Motor neuron (in vitro differentiated cells): ENCODE data around the gene RIMKLB. TPM values are rescaled to one million over a fixed set of nuclear protein-coding genes. Genes with fewer than 3 reads are reported as not detected.
A peak's percentile ranks its signal among the peaks of the same experiment; 100 is the strongest.

ENCODE experiments used
- ATAC-seq, 8 experiments: fragments of 200-7000 bp; cut with Tn5 transposase; replicated peaks in 6 of 8; 2 replicates each; pipeline ENCODE4 v1.8.0; 2021; ENCODE audit warnings: mild to moderate bottlenecking in 8 of 8, moderate library complexity in 8 of 8
- H3K27ac ChIP-seq, 2 donors: fragments of 250-450 bp; sonication (Bioruptor Pico); 2 replicates each; pipeline ENCODE4 v1.9.0; 2021; ENCODE audit warnings: antibody characterized with exemption in 2 of 2, mild to moderate bottlenecking in 2 of 2, moderate library complexity in 1 of 2
- H3K4me1 ChIP-seq, 2 donors: fragments of 250-450 bp; sonication (Bioruptor Pico); replicated peaks in 1 of 2; 2 replicates each; pipeline ENCODE4 v1.6.1; 2021; ENCODE audit warnings: antibody characterized with exemption in 2 of 2, mild to moderate bottlenecking in 2 of 2, moderate library complexity in 1 of 2
- H3K4me3 ChIP-seq, 5 donors: fragments of 250-450 bp; sonication (Bioruptor Pico); 2 replicates each; pipeline ENCODE4 v1.9.0; 2021; ENCODE audit warnings: antibody characterized with exemption in 5 of 5, mild to moderate bottlenecking in 5 of 5, moderate library complexity in 4 of 5
- WGBS, 10 experiments: fragments of 450-650 bp; shearing (Covaris generic); methylation state at CpG; one replicate each; pipeline ENCODE4 v1.0.0; 2022; 5-methylcytosine and 5-hydroxymethylcytosine counted together
- in situ Hi-C, 9 experiments: fragments of 400-800 bp; cut with MboI; loops; one replicate each; pipeline ENCODE4 v1.15.0; 2021; ENCODE audit warnings: low sequenced_read_pairs in 9 of 9, low pct_unique_long_range_greater_than_20kb in 2 of 9; ENCODE audit not compliant: unreplicated experiment in 9 of 9
- total RNA-seq, 8 experiments: library from RNA; unstranded; fragments of 300-600 nt; gene quantifications; 2 replicates each; pipeline versions ENCODE4 v1.2.3 to v1.2.4, GENCODE V29; 2022

The RIMKLB gene
- total RNA-seq = 100 to 1,000 TPM in 3 of 8 experiments, 10 to 100 TPM in 5; 19.3 to 109 (median 71.1) TPM

- WGBS, 10 experiments = no CpG with 5 or more reads among the region's 88 CpGs
- Histone ChIP-seq H3K4me1 (peaks cover 17 to 29% of the 10 kb centered on the region in 2 donors), H3K4me3 (peak within 1 kb of the TSS; percentile 52 to 98 (median 87)), H3K27ac (peak within 1 kb of the TSS; percentile 86 to 88)
- in situ Hi-C loops = loop anchor here in 6 of 9 experiments (25.0 kb wide), 2 partner anchors 190 to 340 kb away; no protein-coding TSS in a partner anchor
- ATAC-seq = peak; percentile 76 to 86 (median 84)
Observed at GRCh38 chr12:8697476-8698131, at the start of gene RIMKLB. RIMKLB (plus strand) TSS chr12:8697991; CDS start chr12:8713867, 15,876 bp downstream.

DNA sequence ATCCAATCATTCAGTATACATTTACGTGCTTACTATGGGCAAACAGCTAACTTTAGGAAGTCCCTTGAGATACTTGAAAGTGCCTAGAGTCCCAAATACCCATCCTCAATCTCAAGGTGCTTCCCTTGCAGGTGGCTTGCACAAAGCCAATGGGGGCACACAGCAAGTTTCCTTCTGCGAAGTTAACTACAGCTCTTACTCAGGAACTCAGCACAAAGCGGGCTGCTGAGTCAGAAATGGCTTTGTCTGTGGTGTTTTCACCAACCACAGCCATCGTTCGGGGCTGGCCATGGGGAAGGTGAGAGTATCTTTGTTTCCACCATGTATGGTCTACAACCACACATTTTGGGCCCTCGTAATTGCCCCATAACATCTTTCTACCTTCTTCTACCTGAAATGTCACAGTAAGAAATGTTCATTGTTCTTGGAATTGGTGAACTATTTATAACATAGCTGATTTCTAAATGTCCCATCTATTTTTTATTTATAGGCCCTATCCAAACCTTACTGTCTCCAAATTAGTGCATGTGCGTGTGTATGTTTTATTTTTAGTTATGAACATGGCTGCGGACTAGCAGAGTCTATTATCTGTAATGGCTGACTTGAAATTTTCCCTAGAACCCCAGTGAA is 49.1 kb upstream of the RIMKLB start:
- no peak for ATAC-seq
- Histone ChIP-seq H3K27ac (no peak overlapping the region), H3K4me3 (no peak overlapping the region), H3K4me1 (no peaks in the 10 kb centered on the region)
- 45 to 100% (median 81%) methylated on average over 1 to 7 of the region's 8 CpGs for WGBS, 10 experiments
- in situ Hi-C loops = no loop called here

DNA sequence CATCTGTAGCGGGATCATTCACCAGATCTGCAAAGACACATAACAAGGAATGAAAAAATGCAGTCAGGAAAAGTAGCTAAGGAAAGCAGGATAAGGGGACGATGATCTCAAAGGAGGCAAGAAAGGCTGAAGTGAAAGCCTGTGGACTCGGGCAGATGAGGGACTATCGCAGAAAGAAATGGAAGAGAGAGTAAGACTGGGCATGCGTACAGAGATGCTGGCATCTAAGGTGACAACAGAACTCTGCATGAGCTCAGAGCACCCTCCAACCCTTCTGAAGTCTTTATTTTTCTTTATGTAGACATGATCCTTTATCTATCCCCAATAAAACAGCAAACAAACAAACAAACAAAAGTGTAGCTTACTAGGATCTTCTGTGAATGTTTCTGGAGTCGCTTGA is 42.4 kb upstream of the RIMKLB start:
- Histone ChIP-seq H3K4me1 (no peaks in the 10 kb centered on the region), H3K27ac (no peak overlapping the region), H3K4me3 (no peak overlapping the region)
- WGBS, 10 experiments = 51 to 100% (median 88%) methylated on average over 1 to 6 of the region's 6 CpGs
- in situ Hi-C loops = loop anchor here in 3 of 9 experiments (10.0 to 25.0 kb wide), 3 partner anchors 232 to 389 kb away; no protein-coding TSS in a partner anchor
- ATAC-seq = no peak

DNA sequence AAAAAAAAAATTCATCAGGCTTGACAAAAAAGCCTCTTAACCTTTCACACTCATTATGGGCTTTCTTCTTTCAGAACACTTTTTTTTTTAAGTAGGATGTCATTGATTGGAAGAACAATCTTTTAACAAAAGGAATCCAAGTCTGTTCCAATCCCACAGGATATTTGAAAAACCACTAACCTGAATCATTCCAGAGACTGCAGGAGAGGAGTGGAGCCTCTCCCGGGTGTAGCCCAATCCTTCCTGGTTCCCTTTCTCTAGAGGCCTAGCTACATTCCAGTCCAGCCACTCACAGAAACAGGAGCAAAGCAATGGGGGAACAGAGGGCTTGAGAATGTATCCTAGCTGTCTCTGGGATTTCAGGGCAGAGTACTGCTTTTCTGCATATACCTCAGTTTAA is 39.4 kb upstream of the RIMKLB start:
- Histone ChIP-seq H3K4me3 (no peak overlapping the region), H3K27ac (no peak overlapping the region), H3K4me1 (no peaks in the 10 kb centered on the region)
- 0 to 60% (median 29%) methylated on average over 1 of the region's 1 CpG; no CpG with 5 or more reads in 3 of the 10 experiments for WGBS, 10 experiments
- in situ Hi-C loops = loop anchor here in 3 of 9 experiments (10.0 to 25.0 kb wide), 3 partner anchors 229 to 386 kb away; no protein-coding TSS in a partner anchor
- ATAC-seq = peak in 1 of 8 experiments; percentile 21

- in situ Hi-C loops = loop anchor here in 2 of 9 experiments (25.0 kb wide), 2 partner anchors 226 to 376 kb away; no protein-coding TSS in a partner anchor
- 6 to 92% (median 62%) methylated on average over 1 to 3 of the region's 3 CpGs; no CpG with 5 or more reads in 3 of the 10 experiments for WGBS, 10 experiments
- H3K27ac ChIP-seq = no peak overlapping the region
Observed at GRCh38 chr12:8661016-8661415, 36.8 kb upstream of the RIMKLB start.

DNA sequence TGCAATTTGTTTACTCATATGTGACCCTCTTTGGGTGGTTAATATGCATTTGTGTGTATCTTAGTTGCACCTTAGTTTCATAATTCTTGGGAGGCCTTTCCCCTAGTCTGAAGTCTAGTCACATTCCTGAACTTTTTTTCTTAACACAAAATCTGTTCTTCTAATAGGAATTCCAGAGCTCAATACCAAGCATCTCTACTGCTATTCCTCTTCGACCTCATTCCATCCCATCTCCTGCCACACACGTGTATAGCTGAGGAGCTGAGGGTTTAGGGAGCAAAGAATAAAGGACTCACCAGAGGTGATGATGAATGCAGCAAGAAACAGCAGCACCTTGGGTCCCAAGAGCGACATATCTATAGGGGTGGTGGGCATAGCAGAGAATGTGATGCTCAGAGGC is 36.0 kb upstream of the RIMKLB start:
- in situ Hi-C loops = loop anchor here in 2 of 9 experiments (25.0 kb wide), 2 partner anchors 226 to 376 kb away; no protein-coding TSS in a partner anchor
- Histone ChIP-seq H3K4me3 (no peak overlapping the region), H3K4me1 (no peaks in the 10 kb centered on the region), H3K27ac (no peak overlapping the region)
- 20 to 100% (median 68%) methylated on average over 1 to 2 of the region's 3 CpGs; no CpG with 5 or more reads in 5 of the 10 experiments for WGBS, 10 experiments
- no peak for ATAC-seq

More at GRCh38 chr12:8661016-8661415, 36.8 kb upstream of the RIMKLB start:
- H3K4me3 ChIP-seq = no peak overlapping the region
- H3K4me1 ChIP-seq = no peaks in the 10 kb centered on the region
- no peak for ATAC-seq

GRCh38 chr12:8662593-8662992 is 35.2 kb upstream of the RIMKLB start, which contains the start of gene MFAP5:
MFAP5 (minus strand) TSS chr12:8662826; CDS start chr12:8662104, 722 bp downstream.
- H3K4me3 ChIP-seq = no peak within 1 kb of the TSS
- peak in 2 of 8 experiments; percentile 71 to 83 for ATAC-seq
- in situ Hi-C loops = loop anchor here in 2 of 9 experiments (25.0 kb wide), 2 partner anchors 225 to 375 kb away; no protein-coding TSS in a partner anchor
- no peak within 1 kb of the TSS for H3K27ac ChIP-seq
- H3K4me1 ChIP-seq = no peaks in the 10 kb centered on the region
- WGBS, 10 experiments = 6 to 77% (median 55%) methylated on average over 1 to 6 of the region's 6 CpGs; no CpG with 5 or more reads in 1 of the 10 experiments

GRCh38 chr12:8664228-8664913 is 33.4 kb upstream of the RIMKLB start:
- peak in 2 of 8 experiments; percentile 30 to 43 for ATAC-seq
- in situ Hi-C loops = loop anchor here in 2 of 9 experiments (25.0 kb wide), 2 partner anchors 223 to 373 kb away; no protein-coding TSS in a partner anchor
- Histone ChIP-seq H3K27ac (no peak overlapping the region), H3K4me3 (no peak overlapping the region), H3K4me1 (no peaks in the 10 kb centered on the region)
- WGBS, 10 experiments = 12 to 100% (median 85%) methylated on average over 1 to 5 of the region's 5 CpGs; no CpG with 5 or more reads in 1 of the 10 experiments

- Histone ChIP-seq H3K4me1 (no peaks in the 10 kb centered on the region), H3K27ac (no peak overlapping the region), H3K4me3 (no peak overlapping the region)
- in situ Hi-C loops = loop anchor here in 2 of 9 experiments (25.0 kb wide), 2 partner anchors 222 to 372 kb away; no protein-coding TSS in a partner anchor
- ATAC-seq = no peak
- whole genome bisulfite sequencing, 10 experiments = 0 to 96% (median 71%) methylated on average over 2 to 4 of the region's 4 CpGs
Observed at GRCh38 chr12:8665759-8666158, 32.0 kb upstream of the RIMKLB start.

DNA sequence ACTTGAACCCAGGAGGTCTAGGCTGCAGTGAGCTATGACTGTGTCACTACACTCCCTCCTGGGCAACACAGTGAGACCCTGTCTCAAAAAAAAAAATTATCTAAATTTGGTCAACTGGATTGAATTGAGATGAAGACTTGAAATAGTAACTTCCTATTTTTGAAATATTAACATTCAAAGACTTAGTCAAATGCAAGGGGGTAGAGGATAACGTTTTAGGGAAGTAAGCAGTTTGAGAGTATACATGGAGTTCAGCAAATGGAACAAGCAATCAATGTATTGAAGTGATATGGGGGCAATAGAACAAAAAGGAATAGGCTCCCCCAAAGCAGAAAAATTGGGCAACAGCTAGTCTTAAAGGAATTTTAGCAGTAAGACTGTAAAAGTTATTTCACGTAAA is 30.5 kb upstream of the RIMKLB start:
- WGBS, 10 experiments = 25 to 100% (median 69%) methylated on average over 1 to 2 of the region's 2 CpGs; no CpG with 5 or more reads in 1 of the 10 experiments

DNA sequence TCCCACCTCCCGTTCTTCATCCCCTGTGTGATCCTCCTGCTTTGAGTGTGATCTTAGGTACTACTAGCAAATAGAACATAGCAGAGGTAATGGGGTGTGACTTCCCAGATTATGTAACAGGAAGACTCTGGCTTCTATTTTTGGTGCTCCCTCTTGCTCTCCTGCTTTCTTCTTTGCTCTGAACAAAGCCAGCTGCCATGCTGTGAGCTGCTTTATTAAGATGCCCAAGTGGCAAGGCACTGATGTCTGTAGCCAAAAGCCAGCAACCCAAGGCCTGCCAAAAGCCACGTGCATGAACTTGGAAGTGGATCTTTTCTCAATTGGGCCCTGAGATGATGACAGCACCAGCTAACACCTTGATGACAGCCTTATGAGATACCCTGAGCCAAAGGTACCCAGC is 29.4 kb upstream of the RIMKLB start:
- in situ Hi-C loops = loop anchor here in 2 of 9 experiments (25.0 kb wide), 2 partner anchors 219 to 369 kb away; no protein-coding TSS in a partner anchor

More for the DNA sequence above, 30.5 kb upstream of the RIMKLB start:
- Histone ChIP-seq H3K27ac (no peak overlapping the region), H3K4me1 (no peaks in the 10 kb centered on the region), H3K4me3 (no peak overlapping the region)
- in situ Hi-C loops = loop anchor here in 2 of 9 experiments (25.0 kb wide), 2 partner anchors 220 to 370 kb away; no protein-coding TSS in a partner anchor
- ATAC-seq = no peak

GRCh38 chr12:8672381-8672780 is 25.4 kb upstream of the RIMKLB start:
- ATAC-seq = no peak
- Histone ChIP-seq H3K4me1 (peaks cover 0 to 6% of the 10 kb centered on the region in 2 donors), H3K27ac (no peak overlapping the region), H3K4me3 (no peak overlapping the region)
- WGBS, 10 experiments = 63 to 100% (median 80%) methylated on average over 1 to 4 of the region's 5 CpGs; no CpG with 5 or more reads in 3 of the 10 experiments
- in situ Hi-C loops = loop anchor here in 2 of 9 experiments (25.0 kb wide), 2 partner anchors 215 to 365 kb away; no protein-coding TSS in a partner anchor

More for the DNA sequence above, 29.4 kb upstream of the RIMKLB start:
- no peak overlapping the region for H3K4me3 ChIP-seq
- no peaks in the 10 kb centered on the region for H3K4me1 ChIP-seq
- 10 to 100% (median 54%) methylated on average over 1 to 2 of the region's 2 CpGs; no CpG with 5 or more reads in 6 of the 10 experiments for WGBS, 10 experiments
- H3K27ac ChIP-seq = no peak overlapping the region
- no peak for ATAC-seq
